ENCODE results near the gene LIMS1. TPM values are rescaled to one million over a fixed set of nuclear protein-coding genes. Genes with fewer than 3 reads are reported as not detected.

Gene LIMS1
- total RNA-seq, 2 donors from 2014 or later, result 171 to 199 TPM

- Histone ChIP-seq H3K27ac (no peak overlapping the region), H3K4me3 (no peak overlapping the region), H3K4me1 (ENCODE audit: control insufficient read depth in 1 of 2, low read depth in 2 of 2) (peaks cover 45 to 73% of the 10 kb centered on the region in 2 donors), H3K36me3 (no peaks in the 10 kb centered on the region), H3K9me3 (no peaks in the 10 kb centered on the region), H3K27me3 (replicated peaks; ENCODE audit: insufficient read depth) (no peaks in the 10 kb centered on the region)
- TF ChIP-seq CTCF (IDR thresholded peaks at IDR 0.05), result no peak
- no peak for DNase-seq (ENCODE audit: low spot score)
- no peak for ATAC-seq (ENCODE audit: insufficient number of reproducible peaks, low FRiP score, low read depth)
Observed at GRCh38 chr2:108634011-108634410, 99.7 kb downstream of the LIMS1 start.

GRCh38 chr2:108634576-108635160, 100.4 kb downstream of the LIMS1 start:
- ATAC-seq (ENCODE audit: insufficient number of reproducible peaks, low FRiP score, low read depth) (no peak), DNase-seq (ENCODE audit: low spot score) (no peak)
- Histone ChIP-seq H3K27ac (no peak overlapping the region), H3K9me3 (no peaks in the 10 kb centered on the region), H3K27me3 (replicated peaks; ENCODE audit: insufficient read depth) (no peaks in the 10 kb centered on the region), H3K36me3 (no peaks in the 10 kb centered on the region), H3K4me1 (ENCODE audit: control insufficient read depth in 1 of 2, low read depth in 2 of 2) (peaks cover 45 to 79% of the 10 kb centered on the region in 2 donors), H3K4me3 (no peak overlapping the region)
- no peak for TF ChIP-seq CTCF (IDR thresholded peaks at IDR 0.05)

GRCh38 chr2:108635630-108636354, 101.5 kb downstream of the LIMS1 start:
- H3K9me3 ChIP-seq, result no peaks in the 10 kb centered on the region
- H3K4me1 ChIP-seq (ENCODE audit: control insufficient read depth in 1 of 2, low read depth in 2 of 2), result peaks cover 52 to 89% of the 10 kb centered on the region in 2 donors
- H3K36me3 ChIP-seq, result no peaks in the 10 kb centered on the region
- no peak for TF ChIP-seq CTCF (IDR thresholded peaks at IDR 0.05)
- peak overlapping the region in 1 of 2 donors; percentile 76 for H3K27ac ChIP-seq
- ATAC-seq (ENCODE audit: insufficient number of reproducible peaks, low FRiP score, low read depth) (no peak), DNase-seq (ENCODE audit: low spot score) (no peak)
- H3K4me3 ChIP-seq, result no peak overlapping the region
- no peaks in the 10 kb centered on the region for H3K27me3 ChIP-seq (replicated peaks; ENCODE audit: insufficient read depth)

- ATAC-seq (ENCODE audit: insufficient number of reproducible peaks, low FRiP score, low read depth) (peak; percentile 89), DNase-seq (ENCODE audit: low spot score) (no peak)
- Histone ChIP-seq H3K27ac (peak overlapping the region; percentile 24 to 76), H3K9me3 (no peaks in the 10 kb centered on the region), H3K27me3 (replicated peaks; ENCODE audit: insufficient read depth) (no peaks in the 10 kb centered on the region), H3K36me3 (no peaks in the 10 kb centered on the region), H3K4me3 (peak overlapping the region; percentile 25), H3K4me1 (ENCODE audit: control insufficient read depth in 1 of 2, low read depth in 2 of 2) (peaks cover 49 to 87% of the 10 kb centered on the region in 2 donors)
- no peak for TF ChIP-seq CTCF (IDR thresholded peaks at IDR 0.05)
Observed at GRCh38 chr2:108637304-108637669, 103.0 kb downstream of the LIMS1 start.

DNA sequence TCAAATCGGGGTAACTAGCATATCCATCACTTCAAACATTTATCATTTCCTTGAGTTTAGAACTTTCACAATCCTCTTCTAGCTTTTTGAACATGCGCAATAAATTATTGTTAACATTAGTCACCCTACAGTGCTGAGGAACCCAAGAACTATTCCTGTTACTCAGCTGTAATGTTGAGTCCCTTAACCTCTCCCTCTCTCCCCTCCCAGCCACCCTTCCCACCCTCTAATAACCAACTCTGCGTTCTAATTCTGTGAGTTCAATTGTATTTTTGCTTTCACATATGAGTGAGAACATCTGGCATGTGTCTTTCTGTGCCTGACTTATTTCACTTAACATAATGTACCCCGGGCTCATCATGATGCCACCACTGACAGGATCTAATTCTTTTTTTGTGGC, 106.5 kb downstream of the LIMS1 start:
- H3K4me3 ChIP-seq, result no peak overlapping the region
- H3K9me3 ChIP-seq, result no peaks in the 10 kb centered on the region
- no peak for TF ChIP-seq CTCF (IDR thresholded peaks at IDR 0.05)
- peak overlapping the region in 1 of 2 donors; percentile 27 for H3K27ac ChIP-seq
- DNase-seq (ENCODE audit: low spot score) (no peak), ATAC-seq (ENCODE audit: insufficient number of reproducible peaks, low FRiP score, low read depth) (no peak)
- H3K27me3 ChIP-seq (replicated peaks; ENCODE audit: insufficient read depth), result no peaks in the 10 kb centered on the region
- H3K36me3 ChIP-seq, result no peaks in the 10 kb centered on the region
- peaks cover 30 to 56% of the 10 kb centered on the region in 2 donors for H3K4me1 ChIP-seq (ENCODE audit: control insufficient read depth in 1 of 2, low read depth in 2 of 2)
